ENCODE measurements around the gene AGFG2. TPM values are rescaled to one million over a fixed set of nuclear protein-coding genes. Genes with fewer than 3 reads are reported as not detected.

AGFG2 gene
- total RNA-seq, 3 donors from 2014 or later (not counting 1 experiment from before 2014, with no cell fraction given): 21.5 to 32.6 (median 22.2) TPM

DNA sequence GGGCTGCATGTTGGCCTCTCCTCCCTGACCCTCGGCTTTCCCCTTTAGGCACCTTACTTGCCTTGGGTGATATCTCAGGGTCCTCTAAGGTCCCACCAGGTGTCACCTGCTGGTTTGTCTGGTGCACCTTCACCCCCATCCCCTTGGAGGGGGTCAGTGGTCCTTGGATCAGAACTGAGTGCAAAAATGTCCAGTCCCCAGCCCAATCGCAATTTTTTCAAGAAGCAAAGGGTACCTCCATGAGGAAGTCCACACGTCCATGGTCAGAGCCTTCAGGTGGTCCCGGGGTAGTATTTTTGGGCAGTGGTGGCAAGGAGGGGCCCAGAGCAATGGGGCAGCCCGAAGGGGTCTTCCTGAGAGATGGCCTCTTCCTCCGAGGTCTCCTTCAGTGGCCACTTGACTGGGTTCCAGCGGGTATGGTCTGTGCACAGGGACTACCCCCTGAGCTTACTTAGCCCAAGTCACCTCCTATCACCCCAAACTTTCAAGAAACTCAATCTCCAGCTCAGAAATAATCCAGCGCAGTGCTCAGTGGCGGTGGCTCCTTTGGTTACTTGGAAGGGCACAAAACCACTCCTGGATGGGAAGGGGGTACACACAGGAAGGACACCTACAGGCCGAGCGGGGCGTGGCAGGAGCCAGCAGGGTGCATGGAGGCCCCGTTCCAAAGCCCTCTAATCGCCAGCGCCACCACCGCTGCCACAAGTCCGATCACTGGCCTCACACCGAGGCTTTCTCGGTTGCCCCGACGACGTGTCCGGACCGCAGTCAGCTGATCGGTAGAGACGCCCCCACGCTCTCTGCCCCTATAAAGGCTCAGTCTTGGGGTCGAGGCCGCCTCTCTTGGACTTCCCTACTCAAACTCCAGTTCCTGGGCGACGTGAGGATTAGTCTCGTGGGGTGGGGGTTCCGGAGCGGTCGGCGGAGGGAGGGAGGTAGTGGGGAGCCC is 30.2 kb downstream of the AGFG2 start:
- WGBS (ENCODE audit: insufficient coverage): 27% methylated on average over 32 of the region's 36 CpGs
- no peaks in the 10 kb centered on the region for H3K9me3 ChIP-seq (ENCODE audit: control insufficient read depth, insufficient read depth, low read length)
- Mint-ChIP-seq H3K27me3 (ENCODE audit: low read depth in 2 of 2) (no peaks in the 10 kb centered on the region), H3K4me3 (peak overlapping the region; percentile 28), H3K36me3 (no peaks in the 10 kb centered on the region), H3K4me1 (peaks cover 10 to 40% of the 10 kb centered on the region in 2 donors), H3K9me3 (no peaks in the 10 kb centered on the region), H3K27ac (peak overlapping the region; percentile 58 to 62)
- peaks cover 42% of the 10 kb centered on the region for H3K4me1 ChIP-seq (ENCODE audit: control insufficient read depth, insufficient read depth, low read length)
- peak overlapping the region; percentile 33 for H3K4me3 ChIP-seq (ENCODE audit: low read length)
- peak; percentile 43 to 72 for DNase-seq
- ATAC-seq: peak; percentile 27 to 31 (median 28)
- intact Hi-C loops (cut with micrococcal nuclease): no loop called here
- peaks cover 14% of the 10 kb centered on the region for H3K36me3 ChIP-seq (ENCODE audit: control insufficient read depth, insufficient read depth, low read length)
- TF ChIP-seq, protein P1, sequence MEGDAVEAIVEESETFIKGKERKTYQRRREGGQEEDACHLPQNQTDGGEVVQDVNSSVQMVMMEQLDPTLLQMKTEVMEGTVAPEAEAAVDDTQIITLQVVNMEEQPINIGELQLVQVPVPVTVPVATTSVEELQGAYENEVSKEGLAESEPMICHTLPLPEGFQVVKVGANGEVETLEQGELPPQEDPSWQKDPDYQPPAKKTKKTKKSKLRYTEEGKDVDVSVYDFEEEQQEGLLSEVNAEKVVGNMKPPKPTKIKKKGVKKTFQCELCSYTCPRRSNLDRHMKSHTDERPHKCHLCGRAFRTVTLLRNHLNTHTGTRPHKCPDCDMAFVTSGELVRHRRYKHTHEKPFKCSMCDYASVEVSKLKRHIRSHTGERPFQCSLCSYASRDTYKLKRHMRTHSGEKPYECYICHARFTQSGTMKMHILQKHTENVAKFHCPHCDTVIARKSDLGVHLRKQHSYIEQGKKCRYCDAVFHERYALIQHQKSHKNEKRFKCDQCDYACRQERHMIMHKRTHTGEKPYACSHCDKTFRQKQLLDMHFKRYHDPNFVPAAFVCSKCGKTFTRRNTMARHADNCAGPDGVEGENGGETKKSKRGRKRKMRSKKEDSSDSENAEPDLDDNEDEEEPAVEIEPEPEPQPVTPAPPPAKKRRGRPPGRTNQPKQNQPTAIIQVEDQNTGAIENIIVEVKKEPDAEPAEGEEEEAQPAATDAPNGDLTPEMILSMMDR (IDR thresholded peaks at IDR 0.05): no peak
- peak overlapping the region; percentile 34 for H3K27ac ChIP-seq (ENCODE audit: low read length)
- H3K27me3 ChIP-seq (ENCODE audit: control insufficient read depth, insufficient read depth, low read length): no peaks in the 10 kb centered on the region

DNA sequence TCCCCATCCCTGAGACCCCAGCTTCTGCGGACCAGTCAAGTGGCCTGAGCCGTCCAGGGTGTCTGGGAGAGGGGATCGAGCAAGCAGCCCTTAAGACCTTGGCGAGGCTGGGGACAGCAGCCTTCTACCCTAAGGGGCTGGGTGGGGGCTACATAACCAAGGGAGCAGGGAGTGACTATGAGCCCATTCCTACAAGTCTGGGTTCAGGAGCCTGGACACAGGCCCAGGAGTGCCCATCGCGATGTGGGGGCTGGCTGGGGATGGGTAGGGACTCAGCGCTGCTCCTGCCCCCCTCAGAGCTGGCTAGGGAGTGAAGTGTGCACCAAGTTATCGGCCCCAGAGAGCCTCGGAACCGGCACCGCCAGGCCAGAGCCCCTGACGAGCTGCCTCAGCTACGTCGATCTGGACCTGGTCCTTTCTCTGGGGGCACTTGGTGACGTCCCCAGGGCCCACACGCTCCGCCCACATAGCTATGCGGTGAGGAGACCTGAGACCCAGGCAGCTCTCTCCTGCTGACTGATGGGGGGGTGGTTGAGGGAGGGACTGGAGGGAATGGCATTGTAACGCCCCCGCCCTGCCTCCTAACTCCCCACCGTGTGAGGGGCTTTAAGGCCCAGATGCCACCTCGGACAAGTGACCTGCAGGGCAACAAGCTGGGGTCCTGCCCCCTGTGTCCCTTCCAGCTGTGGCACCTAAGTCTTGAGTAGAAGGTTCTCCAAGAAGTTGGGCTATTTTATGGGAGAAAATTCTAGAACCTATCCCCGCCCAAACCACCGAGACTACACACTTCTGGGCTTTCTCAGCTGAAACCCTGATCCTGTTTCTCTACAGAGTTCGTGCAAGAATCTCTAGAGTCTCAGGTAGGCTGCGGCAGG is 32.2 kb downstream of the AGFG2 start:
- peaks cover 28% of the 10 kb centered on the region for H3K36me3 ChIP-seq (ENCODE audit: control insufficient read depth, insufficient read depth, low read length)
- Mint-ChIP-seq H3K36me3 (no peaks in the 10 kb centered on the region), H3K27ac (peak overlapping the region in 1 of 2 donors; percentile 44), H3K27me3 (ENCODE audit: low read depth in 2 of 2) (no peaks in the 10 kb centered on the region), H3K4me3 (no peak overlapping the region), H3K9me3 (no peaks in the 10 kb centered on the region), H3K4me1 (peaks cover 10 to 44% of the 10 kb centered on the region in 2 donors)
- WGBS (ENCODE audit: insufficient coverage): 93% methylated on average over 26 of the region's 26 CpGs
- DNase-seq (peak in 1 of 2 donors; percentile 33), ATAC-seq (no peak)
- no peak overlapping the region for H3K27ac ChIP-seq (ENCODE audit: low read length)
- peaks cover 42% of the 10 kb centered on the region for H3K4me1 ChIP-seq (ENCODE audit: control insufficient read depth, insufficient read depth, low read length)
- no peaks in the 10 kb centered on the region for H3K9me3 ChIP-seq (ENCODE audit: control insufficient read depth, insufficient read depth, low read length)
- TF ChIP-seq, protein P1 (IDR thresholded peaks at IDR 0.05): no peak
- H3K27me3 ChIP-seq (ENCODE audit: control insufficient read depth, insufficient read depth, low read length): no peaks in the 10 kb centered on the region
- intact Hi-C loops (cut with micrococcal nuclease): no loop called here
- H3K4me3 ChIP-seq (ENCODE audit: low read length): no peak overlapping the region

DNA sequence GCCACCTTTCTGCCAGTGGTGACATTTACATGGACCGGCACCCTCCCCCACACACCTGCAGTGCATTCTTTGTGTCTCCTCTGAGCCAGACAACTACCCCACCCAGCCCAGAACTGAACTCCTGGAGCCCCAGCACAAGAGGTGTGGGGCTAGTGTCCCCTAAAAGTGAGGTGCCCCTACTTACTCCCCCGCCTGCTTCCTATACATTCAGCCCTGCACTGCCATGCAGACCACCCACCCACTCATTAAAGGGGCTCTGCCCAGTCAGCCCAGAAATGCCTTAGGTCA is 32.8 kb downstream of the AGFG2 start:
- Mint-ChIP-seq H3K4me3 (no peak overlapping the region), H3K36me3 (no peaks in the 10 kb centered on the region), H3K27ac (peak overlapping the region in 1 of 2 donors; percentile 44)

More for the DNA sequence above, 32.8 kb downstream of the AGFG2 start:
- Mint-ChIP-seq H3K4me1 (peaks cover 10 to 44% of the 10 kb centered on the region in 2 donors), H3K9me3 (no peaks in the 10 kb centered on the region), H3K27me3 (ENCODE audit: low read depth in 2 of 2) (no peaks in the 10 kb centered on the region)
- no peaks in the 10 kb centered on the region for H3K9me3 ChIP-seq (ENCODE audit: control insufficient read depth, insufficient read depth, low read length)
- no peak overlapping the region for H3K27ac ChIP-seq (ENCODE audit: low read length)
- DNase-seq (no peak), ATAC-seq (no peak)
- peaks cover 42% of the 10 kb centered on the region for H3K4me1 ChIP-seq (ENCODE audit: control insufficient read depth, insufficient read depth, low read length)
- WGBS (ENCODE audit: insufficient coverage): 96% methylated on average over 2 of the region's 2 CpGs
- no peak overlapping the region for H3K4me3 ChIP-seq (ENCODE audit: low read length)
- TF ChIP-seq, protein P1 (IDR thresholded peaks at IDR 0.05): no peak
- H3K36me3 ChIP-seq (ENCODE audit: control insufficient read depth, insufficient read depth, low read length): peaks cover 34% of the 10 kb centered on the region
- intact Hi-C loops (cut with micrococcal nuclease): no loop called here
- H3K27me3 ChIP-seq (ENCODE audit: control insufficient read depth, insufficient read depth, low read length): no peaks in the 10 kb centered on the region
